Sigmoid colon (tissue), 7 donors: ENCODE measurements around the gene ZDHHC20. TPM values are rescaled to one million over a fixed set of nuclear protein-coding genes. Genes with fewer than 3 reads are reported as not detected.

ENCODE experiments used
- DNase-seq: peaks from one replicate; pipeline ENCODE4 v3.0.0-alpha.2; 2019
- H3K27ac ChIP-seq, 4 donors: fragments of 200-600 bp; sonication (generic); one replicate each; pipeline ENCODE4 v1.5.1; 2016 to 2019; ENCODE audit warnings: mild to moderate bottlenecking in 1 of 4
- H3K27me3 ChIP-seq, 3 donors: fragments of 200-600 bp; sonication (generic); one replicate each; pipeline ENCODE4 v1.5.1; 2019; ENCODE audit warnings: mild to moderate bottlenecking in 1 of 3
- H3K36me3 ChIP-seq, 4 donors: fragments of 200-600 bp; sonication (generic); one replicate each; pipeline ENCODE4 v1.5.1; 2016 to 2019
- H3K4me1 ChIP-seq, 4 donors: fragments of 200-600 bp; sonication (generic); one replicate each; pipeline ENCODE4 v1.5.1; 2017 to 2019
- H3K4me3 ChIP-seq, 4 donors: fragments of 200-600 bp; sonication (generic); one replicate each; pipeline ENCODE4 v1.5.1; 2017 to 2019; ENCODE audit warnings: mild to moderate bottlenecking in 2 of 4, moderate library complexity in 1 of 4
- H3K9me3 ChIP-seq, 4 donors: fragments of 200-600 bp in 3 of 4; sonication (generic) in 3 of 4; one replicate each; pipeline versions ENCODE4 v1.5.1 to v1.6.1; 2013 to 2019
- CTCF ChIP-seq, 4 experiments: fragments of 450-650 bp in 3 of 4; fragments of 200-600 bp in 1 of 4; IDR thresholded peaks; one replicate each; pipeline ENCODE4 v1.5.1; 2016 to 2019; ENCODE audit warnings: antibody characterized with exemption in 4 of 4, mild to moderate bottlenecking in 3 of 4, moderate library complexity in 2 of 4
- EP300 ChIP-seq, 4 donors: sonication (generic); formaldehyde crosslinking; IDR thresholded peaks; one replicate each; pipeline ENCODE4 v1.6.1; 2017; ENCODE audit warnings: antibody characterized with exemption in 4 of 4
- POLR2A ChIP-seq, 2 donors: fragments of 450-650 bp; IDR thresholded peaks; one replicate each; pipeline ENCODE4 v1.6.1; 2016; ENCODE audit warnings: antibody characterized with exemption in 2 of 2, mild to moderate bottlenecking in 2 of 2, moderate library complexity in 2 of 2
- POLR2AphosphoS5 ChIP-seq, 4 donors: sonication (generic); formaldehyde crosslinking; IDR thresholded peaks; one replicate each; pipeline ENCODE4 v1.6.1; 2017; ENCODE audit warnings: antibody characterized with exemption in 4 of 4
- WGBS, 2 donors: extraction: QIAGEN DNeasy Blood & Tissue Kit; methylation state at CpG; one replicate each; pipeline ENCODE4 v1.1.7; 2013; 5-methylcytosine and 5-hydroxymethylcytosine counted together
- intact Hi-C: fragments of 100-400 bp; cut with DNase I; formaldehyde crosslinking; loops from one replicate; pipeline ENCODE4 v1.15.1; 2023
- polyA plus RNA-seq, 3 donors: library from polyadenylated mRNA; stranded (reverse); fragments of 200-250 nt; gene quantifications; one replicate each; pipeline ENCODE4 v1.2.3, GENCODE V29; 2013
- total RNA-seq, 4 donors: library from RNA; depleted of rRNA; stranded (reverse); fragments of >200 nt; gene quantifications; one replicate each; pipeline ENCODE4 v1.1.0, GENCODE V29; 2016
- donor health status: healthy with polysubstance abuse.
- donor health status: Bipolar disorder and iron deficiency.
- donor health status: healthy.

The ZDHHC20 gene
- total RNA-seq: 10 to 100 TPM; 49.9 to 56.7 (median 55.3) TPM
- polyA plus RNA-seq: 10 to 100 TPM; 14.4 to 25.6 (median 20.3) TPM

GRCh38 chr13:21458813-21459701 is at the start of gene ZDHHC20:
TSS of gene ZDHHC20 (minus strand) at chr13:21459303. CDS start at chr13:21459171, 132 bp downstream.
- 0% methylated on average over 107 of the region's 107 CpGs for WGBS, 2 donors
- Histone ChIP-seq H3K4me1 (peaks cover 0 to 17% (median 14%) of the 10 kb centered on the region in 4 donors), H3K27ac (peak within 1 kb of the TSS; percentile 92 to 93 (median 92)), H3K36me3 (no peaks in the 10 kb centered on the region), H3K27me3 (no peaks in the 10 kb centered on the region), H3K9me3 (no peaks in the 10 kb centered on the region), H3K4me3 (peak within 1 kb of the TSS; percentile 87 to 95 (median 92))
- DNase-seq: peak; percentile 95
- intact Hi-C loops: loop anchor here (2.0 kb wide), 2 partner anchors 160 to 282 kb away; partner anchors contain the start of genes MRPL57 and SKA3
- TF ChIP-seq POLR2A (IDR thresholded peaks at IDR 0.05) (peak; percentile 38 to 54), CTCF (IDR thresholded peaks at IDR 0.05) (no peak), POLR2AphosphoS5 (IDR thresholded peaks at IDR 0.05) (peak; percentile 53 to 87 (median 82)), EP300 (IDR thresholded peaks at IDR 0.05) (no peak)

- Histone ChIP-seq H3K27ac (no peak overlapping the region), H3K9me3 (no peaks in the 10 kb centered on the region), H3K36me3 (peaks cover 0 to 28% (median 0%) of the 10 kb centered on the region in 4 donors), H3K4me3 (no peak overlapping the region), H3K27me3 (no peaks in the 10 kb centered on the region), H3K4me1 (no peaks in the 10 kb centered on the region)
- intact Hi-C loops: no loop called here
- DNase-seq: no peak
- whole genome bisulfite sequencing, 2 donors: 98% methylated on average over 3 of the region's 3 CpGs
- TF ChIP-seq CTCF (IDR thresholded peaks at IDR 0.05) (no peak), EP300 (IDR thresholded peaks at IDR 0.05) (no peak)
These were observed 45.3 kb upstream of the ZDHHC20 start for GRCh38 chr13:21504379-21504778.

GRCh38 chr13:21501686-21502085 is 42.6 kb upstream of the ZDHHC20 start:
- intact Hi-C loops: no loop called here
- Histone ChIP-seq H3K4me1 (no peaks in the 10 kb centered on the region), H3K9me3 (no peaks in the 10 kb centered on the region), H3K36me3 (peaks cover 0 to 30% (median 0%) of the 10 kb centered on the region in 4 donors), H3K27me3 (no peaks in the 10 kb centered on the region), H3K4me3 (no peak overlapping the region), H3K27ac (no peak overlapping the region)
- TF ChIP-seq EP300 (IDR thresholded peaks at IDR 0.05): no peak
- no peak for TF ChIP-seq POLR2AphosphoS5 (IDR thresholded peaks at IDR 0.05)
- no peak for TF ChIP-seq POLR2A (IDR thresholded peaks at IDR 0.05)
- no peak for TF ChIP-seq CTCF (IDR thresholded peaks at IDR 0.05)
- WGBS, 2 donors: 95 to 98% methylated on average over 3 of the region's 3 CpGs
- DNase-seq: no peak

- H3K4me3 ChIP-seq: no peak overlapping the region
- H3K9me3 ChIP-seq: peaks cover 0 to 6% (median 3%) of the 10 kb centered on the region in 4 donors
- DNase-seq: no peak
- WGBS, 2 donors: 96 to 99% methylated on average over 4 of the region's 4 CpGs
- H3K27me3 ChIP-seq: no peaks in the 10 kb centered on the region
- no peak for TF ChIP-seq EP300 (IDR thresholded peaks at IDR 0.05)
- TF ChIP-seq POLR2AphosphoS5 (IDR thresholded peaks at IDR 0.05): no peak
- no peak for TF ChIP-seq POLR2A (IDR thresholded peaks at IDR 0.05)
- TF ChIP-seq CTCF (IDR thresholded peaks at IDR 0.05): no peak
- H3K36me3 ChIP-seq: peaks cover 0 to 19% (median 6%) of the 10 kb centered on the region in 4 donors
- H3K4me1 ChIP-seq: no peaks in the 10 kb centered on the region
- H3K27ac ChIP-seq: no peak overlapping the region
- intact Hi-C loops: no loop called here
These were observed 27.2 kb upstream of the ZDHHC20 start for GRCh38 chr13:21486322-21486721.
